Activated naive CD4-positive, alpha-beta T cell treated with anti-CD3 and anti-CD28 coated beads for 36 hours (primary cell): ENCODE results near the gene ALPK3. TPM values are rescaled to one million over a fixed set of nuclear protein-coding genes. Genes with fewer than 3 reads are reported as not detected.

Experiments
- CTCF ChIA-PET: fragments of 350-600 bp; sonication (Branson Sonifier 250); formaldehyde crosslinking; loops from one replicate; lab custom pipeline; 2021; ENCODE audit warnings: antibody characterized with exemption; lab: Charles Lee
- DNase-seq: peaks from one replicate; pipeline ENCODE4 v3.0.0-alpha.2; 2020
- H3K27ac Mint-ChIP-seq: one replicate; pipeline ENCODE4 v1.8.0; 2021; ENCODE audit warnings: mild to moderate bottlenecking, mixed read lengths
- H3K27me3 Mint-ChIP-seq: one replicate; pipeline ENCODE4 v1.8.0; 2021; ENCODE audit warnings: low read depth, mixed read lengths
- H3K36me3 Mint-ChIP-seq: one replicate; pipeline ENCODE4 v1.8.0; 2021; ENCODE audit warnings: low read depth, mixed read lengths
- H3K4me1 Mint-ChIP-seq: one replicate; pipeline ENCODE4 v1.8.0; 2021; ENCODE audit warnings: low read depth, mixed read lengths
- H3K4me3 Mint-ChIP-seq: one replicate; pipeline ENCODE4 v1.8.0; 2021; ENCODE audit warnings: mild to moderate bottlenecking, moderate library complexity, mixed read lengths
- H3K9me3 Mint-ChIP-seq: one replicate; pipeline ENCODE4 v1.8.0; 2021; ENCODE audit warnings: mixed read lengths
- intact Hi-C: fragments of 100-400 bp; cut with micrococcal nuclease; formaldehyde crosslinking; loops from one replicate; pipeline ENCODE4 v1.15.1; 2023
- total RNA-seq, 2 experiments: library from RNA; stranded (reverse); gene quantifications; one replicate each; pipeline ENCODE4 v1.2.3, GENCODE V29; 2021

The ALPK3 gene
- under 1 TPM; 0.02 to 0.05 TPM for total RNA-seq

GRCh38 chr15:84816694-84817465 is at the start of gene ALPK3:
TSS of gene ALPK3 (plus strand) at chr15:84817356. CDS start at chr15:84817453, 97 bp downstream.
- CTCF ChIA-PET, result interaction anchor here (0.6 kb wide), 1 partner anchor 1221 kb away, joined by 5 read pairs; no protein-coding TSS in a partner anchor
- intact Hi-C loops, result loop anchor here (5.0 kb wide), 1 partner anchor 220 kb away; no protein-coding TSS in a partner anchor
- Mint-ChIP-seq H3K27ac (no peak within 1 kb of the TSS), H3K4me1 (peaks cover 8% of the 10 kb centered on the region), H3K9me3 (no peaks in the 10 kb centered on the region), H3K36me3 (no peaks in the 10 kb centered on the region), H3K27me3 (peaks cover 14% of the 10 kb centered on the region), H3K4me3 (no peak within 1 kb of the TSS)
- no peak for DNase-seq

GRCh38 chr15:84772031-84772430 is 45.1 kb upstream of the ALPK3 start:
- Mint-ChIP-seq H3K4me3 (no peak overlapping the region), H3K4me1 (peaks cover 18% of the 10 kb centered on the region), H3K9me3 (no peaks in the 10 kb centered on the region), H3K36me3 (peaks cover 24% of the 10 kb centered on the region), H3K27me3 (no peaks in the 10 kb centered on the region), H3K27ac (no peak overlapping the region)
- no peak for DNase-seq
- CTCF ChIA-PET, result no interaction called here
- intact Hi-C loops, result no loop called here

- Mint-ChIP-seq H3K27me3 (no peaks in the 10 kb centered on the region), H3K36me3 (peaks cover 22% of the 10 kb centered on the region), H3K4me1 (peaks cover 18% of the 10 kb centered on the region), H3K4me3 (no peak overlapping the region), H3K27ac (no peak overlapping the region), H3K9me3 (no peaks in the 10 kb centered on the region)
- intact Hi-C loops, result no loop called here
- DNase-seq, result no peak
- CTCF ChIA-PET, result no interaction called here
These were observed 44.7 kb upstream of the ALPK3 start for GRCh38 chr15:84772467-84772866.

GRCh38 chr15:84773716-84774115 is 43.4 kb upstream of the ALPK3 start:
- Mint-ChIP-seq H3K36me3 (peaks cover 22% of the 10 kb centered on the region), H3K27me3 (no peaks in the 10 kb centered on the region), H3K4me3 (no peak overlapping the region), H3K27ac (no peak overlapping the region), H3K4me1 (peaks cover 19% of the 10 kb centered on the region), H3K9me3 (no peaks in the 10 kb centered on the region)
- no peak for DNase-seq
- intact Hi-C loops, result no loop called here
- CTCF ChIA-PET, result interaction anchor here (0.6 to 0.7 kb wide), 3 partner anchors 18 to 122 kb away, joined by 3 to 9 read pairs (median 8); no protein-coding TSS in a partner anchor

- Mint-ChIP-seq H3K36me3 (peaks cover 18% of the 10 kb centered on the region), H3K9me3 (no peaks in the 10 kb centered on the region), H3K4me3 (no peak overlapping the region), H3K27ac (no peak overlapping the region), H3K4me1 (peaks cover 9% of the 10 kb centered on the region), H3K27me3 (no peaks in the 10 kb centered on the region)
- CTCF ChIA-PET, result no interaction called here
- DNase-seq, result no peak
- intact Hi-C loops, result no loop called here
These were observed 41.2 kb upstream of the ALPK3 start for GRCh38 chr15:84775867-84776449.

- H3K27me3 Mint-ChIP-seq, result no peaks in the 10 kb centered on the region
- no peak overlapping the region for H3K4me3 Mint-ChIP-seq
- no peak for DNase-seq
- no peak overlapping the region for H3K27ac Mint-ChIP-seq
- CTCF ChIA-PET, result no interaction called here
- no peaks in the 10 kb centered on the region for H3K9me3 Mint-ChIP-seq
- H3K36me3 Mint-ChIP-seq, result peaks cover 19% of the 10 kb centered on the region
- intact Hi-C loops, result no loop called here
- peaks cover 17% of the 10 kb centered on the region for H3K4me1 Mint-ChIP-seq
These were observed 39.0 kb upstream of the ALPK3 start for GRCh38 chr15:84778194-84778593.

- Mint-ChIP-seq H3K9me3 (no peaks in the 10 kb centered on the region), H3K36me3 (peaks cover 29% of the 10 kb centered on the region), H3K4me1 (peaks cover 33% of the 10 kb centered on the region), H3K27me3 (no peaks in the 10 kb centered on the region), H3K4me3 (no peak overlapping the region), H3K27ac (no peak overlapping the region)
- CTCF ChIA-PET, result no interaction called here
- DNase-seq, result no peak
- intact Hi-C loops, result no loop called here
These were observed 36.7 kb upstream of the ALPK3 start for GRCh38 chr15:84780492-84780891.

GRCh38 chr15:84781495-84781894 is 35.7 kb upstream of the ALPK3 start:
- no peak overlapping the region for H3K27ac Mint-ChIP-seq
- peaks cover 39% of the 10 kb centered on the region for H3K4me1 Mint-ChIP-seq
- no peaks in the 10 kb centered on the region for H3K9me3 Mint-ChIP-seq
- no peaks in the 10 kb centered on the region for H3K27me3 Mint-ChIP-seq
- H3K36me3 Mint-ChIP-seq, result peaks cover 38% of the 10 kb centered on the region
- no peak overlapping the region for H3K4me3 Mint-ChIP-seq
- CTCF ChIA-PET, result no interaction called here
- intact Hi-C loops, result no loop called here
- no peak for DNase-seq

- Mint-ChIP-seq H3K27ac (no peak overlapping the region), H3K27me3 (no peaks in the 10 kb centered on the region), H3K4me1 (peaks cover 42% of the 10 kb centered on the region), H3K9me3 (no peaks in the 10 kb centered on the region), H3K36me3 (peaks cover 41% of the 10 kb centered on the region), H3K4me3 (no peak overlapping the region)
- intact Hi-C loops, result no loop called here
- DNase-seq, result no peak
- CTCF ChIA-PET, result no interaction called here
These were observed 34.8 kb upstream of the ALPK3 start for GRCh38 chr15:84782346-84782745.

GRCh38 chr15:84783493-84784251 is 33.5 kb upstream of the ALPK3 start:
- CTCF ChIA-PET, result no interaction called here
- H3K4me1 Mint-ChIP-seq, result peaks cover 51% of the 10 kb centered on the region

GRCh38 chr15:84784262-84784661 is 32.9 kb upstream of the ALPK3 start:
- peaks cover 42% of the 10 kb centered on the region for H3K36me3 Mint-ChIP-seq
- no peak overlapping the region for H3K27ac Mint-ChIP-seq
- no peak for DNase-seq
- no peaks in the 10 kb centered on the region for H3K27me3 Mint-ChIP-seq
- CTCF ChIA-PET, result no interaction called here
- no peak overlapping the region for H3K4me3 Mint-ChIP-seq
- intact Hi-C loops, result no loop called here
- H3K9me3 Mint-ChIP-seq, result no peaks in the 10 kb centered on the region
- H3K4me1 Mint-ChIP-seq, result peaks cover 50% of the 10 kb centered on the region

More at GRCh38 chr15:84783493-84784251, 33.5 kb upstream of the ALPK3 start:
- DNase-seq, result peak; percentile 42
- no peak overlapping the region for H3K27ac Mint-ChIP-seq
- no peaks in the 10 kb centered on the region for H3K27me3 Mint-ChIP-seq
- H3K9me3 Mint-ChIP-seq, result no peaks in the 10 kb centered on the region
- intact Hi-C loops, result no loop called here
- no peak overlapping the region for H3K4me3 Mint-ChIP-seq
- H3K36me3 Mint-ChIP-seq, result peaks cover 43% of the 10 kb centered on the region

GRCh38 chr15:84785053-84785452 is 32.1 kb upstream of the ALPK3 start:
- Mint-ChIP-seq H3K27ac (no peak overlapping the region), H3K27me3 (no peaks in the 10 kb centered on the region), H3K36me3 (peaks cover 39% of the 10 kb centered on the region), H3K9me3 (no peaks in the 10 kb centered on the region), H3K4me3 (no peak overlapping the region), H3K4me1 (peaks cover 50% of the 10 kb centered on the region)
- intact Hi-C loops, result no loop called here
- DNase-seq, result no peak
- CTCF ChIA-PET, result no interaction called here
